Testis (tissue), 2 donors: ENCODE results near the gene SPATA20.

Experiments
- CTCF ChIP-seq, 3 experiments: fragments of 450-650 bp in 2 of 3; fragments of 200-600 bp in 1 of 3; sonication (generic) in 1 of 3; IDR thresholded peaks; one replicate each; pipeline ENCODE4 v1.5.1; 2016 to 2019; ENCODE audit warnings: antibody characterized with exemption in 3 of 3, mild to moderate bottlenecking in 2 of 3, moderate library complexity in 1 of 3
- POLR2A ChIP-seq: fragments of 450-650 bp; IDR thresholded peaks from one replicate; pipeline ENCODE4 v1.6.1; 2017; ENCODE audit warnings: antibody characterized with exemption, mild to moderate bottlenecking, moderate library complexity

- TF ChIP-seq CTCF (IDR thresholded peaks at IDR 0.05) (no peak), POLR2A (no peak)
These were observed 31.2 kb downstream of the SPATA20 start for GRCh38 chr17:50578173-50578572.
